H4 (cell line): Measurements from ENCODE around the gene CLECL1. TPM values are rescaled to one million over a fixed set of nuclear protein-coding genes. Genes with fewer than 3 reads are reported as not detected.
"Not testable (repeated sequence)": the region's sequence is repeated elsewhere in the genome, so short reads cannot be mapped to it uniquely, and the experiment has no call there.

Experiments
- DNase-seq: peaks from one replicate; pipeline ENCODE4 v3.0.0-alpha.2; 2015; ENCODE audit warnings: low spot score
- total RNA-seq: library from RNA; depleted of rRNA; stranded (reverse); fragments of >200 nt; shearing (Covaris generic); gene quantifications from 2 replicates; pipeline ENCODE4 v1.2.3, GENCODE V29; 2014

CLECL1 gene
- total RNA-seq, 1 experiment from 2014 or later: not detected

DNA sequence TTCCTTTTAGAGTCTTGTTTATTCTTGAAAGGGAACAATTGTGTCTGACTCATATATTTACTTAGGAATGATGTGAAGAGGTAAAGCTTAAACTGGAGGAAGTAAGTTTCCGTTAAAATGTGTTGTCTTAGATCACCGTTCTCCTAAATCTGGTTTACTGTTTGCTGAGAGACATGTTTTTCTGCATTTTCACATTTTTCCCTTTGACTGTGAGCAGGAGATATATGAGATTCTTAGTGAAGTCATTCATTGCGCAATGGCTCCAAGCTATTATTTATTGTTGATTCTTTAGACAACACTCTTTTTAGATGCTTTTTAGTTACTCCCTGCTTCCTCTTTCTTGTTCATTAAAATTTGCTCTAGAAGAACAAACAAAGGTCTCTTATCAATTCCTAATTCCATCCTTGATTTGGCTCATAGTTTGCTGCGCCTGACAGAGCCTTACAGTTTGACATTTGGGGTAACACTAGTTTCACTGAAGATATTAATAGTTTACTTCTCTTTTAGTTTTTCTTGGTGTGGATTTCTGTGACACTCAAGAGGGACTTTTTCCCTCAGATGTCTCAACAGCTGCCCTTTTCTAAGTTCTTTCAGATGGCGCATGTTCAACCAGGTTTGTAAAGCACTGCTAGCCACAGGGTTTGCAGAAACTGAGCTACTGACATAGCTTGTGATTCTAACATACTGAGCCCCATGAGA, 11.4 kb downstream of the CLECL1 start:
- peak; percentile 76 for DNase-seq

DNA sequence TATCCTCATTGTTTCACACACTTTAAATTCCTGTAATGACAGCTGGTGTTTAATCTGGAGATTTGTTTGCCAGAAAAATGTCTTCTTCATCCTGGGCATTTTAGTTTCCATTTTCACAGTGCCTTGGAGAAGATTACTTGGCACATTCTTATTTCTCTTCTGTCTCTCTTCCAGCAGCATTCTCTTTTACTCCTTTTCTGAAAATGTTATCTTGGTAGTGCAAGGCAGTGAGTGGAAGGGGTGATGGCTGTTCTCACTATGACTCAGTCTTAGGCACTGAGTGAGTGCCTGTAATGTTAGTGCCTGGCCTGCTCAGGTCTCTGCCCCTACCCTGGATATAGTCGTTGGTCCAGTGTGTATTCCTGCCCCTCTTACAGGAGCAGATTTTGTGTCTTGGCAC, 13.1 kb downstream of the CLECL1 start:
- no peak for DNase-seq

DNA sequence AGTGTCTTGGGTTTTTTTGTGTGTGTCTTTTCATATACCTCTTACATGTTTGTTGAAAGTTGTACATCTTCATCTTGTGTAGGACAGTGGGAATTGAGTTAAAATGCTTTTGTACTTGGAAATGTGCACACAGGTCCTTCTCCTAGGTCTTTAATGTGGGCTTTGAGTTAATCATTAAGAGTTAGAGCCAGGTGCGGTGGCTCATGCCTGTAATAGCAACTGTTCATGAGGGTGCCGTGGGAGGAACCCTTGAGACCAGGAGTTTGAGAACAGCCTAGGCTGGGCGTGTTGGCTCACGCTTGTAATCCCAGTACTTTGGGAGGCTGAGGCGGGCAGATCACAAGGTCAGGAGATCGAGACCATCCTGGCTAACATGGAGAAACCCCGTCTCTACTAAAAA, 13.9 kb downstream of the CLECL1 start:
- DNase-seq: no peak

DNA sequence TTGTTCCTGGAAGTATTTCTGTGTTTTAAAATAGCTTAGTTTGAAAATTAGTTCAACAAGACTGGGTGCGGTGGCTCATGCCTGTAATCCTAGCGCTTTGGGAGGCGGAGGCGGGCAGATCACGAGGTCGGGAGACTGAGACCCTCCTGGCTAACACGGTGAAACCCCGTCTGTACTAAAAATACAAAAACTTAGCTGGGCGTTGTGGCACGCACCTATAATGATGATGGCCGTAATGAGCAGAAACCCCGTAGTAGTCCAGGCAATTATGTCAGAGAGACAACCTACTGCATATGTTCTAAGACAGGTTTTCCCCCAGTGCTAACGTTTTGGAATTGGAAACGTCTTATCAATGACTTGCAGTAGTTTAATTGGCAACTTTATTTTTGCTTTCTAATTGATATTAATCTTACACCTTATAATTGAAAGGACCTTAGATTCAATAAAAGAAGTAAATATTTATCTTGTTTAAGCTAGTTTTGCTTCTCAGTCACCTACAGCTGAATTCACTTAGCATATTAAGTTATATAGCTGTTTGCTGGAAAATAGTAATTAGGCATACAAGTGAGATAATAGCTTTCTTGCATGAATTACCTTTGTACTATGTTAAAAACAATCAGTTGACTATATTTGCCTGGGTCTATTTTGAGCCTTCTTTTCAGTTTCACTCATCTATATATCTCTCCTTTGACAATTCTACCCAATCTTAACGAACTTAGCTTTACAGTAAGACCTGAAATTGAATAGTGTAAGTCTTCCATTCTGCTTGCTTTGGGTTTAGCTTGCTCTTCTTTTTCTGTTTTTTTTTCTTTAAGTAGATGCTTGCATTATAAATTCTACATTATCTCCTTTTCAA, 15.6 kb downstream of the CLECL1 start:
- DNase-seq: no peak

DNA sequence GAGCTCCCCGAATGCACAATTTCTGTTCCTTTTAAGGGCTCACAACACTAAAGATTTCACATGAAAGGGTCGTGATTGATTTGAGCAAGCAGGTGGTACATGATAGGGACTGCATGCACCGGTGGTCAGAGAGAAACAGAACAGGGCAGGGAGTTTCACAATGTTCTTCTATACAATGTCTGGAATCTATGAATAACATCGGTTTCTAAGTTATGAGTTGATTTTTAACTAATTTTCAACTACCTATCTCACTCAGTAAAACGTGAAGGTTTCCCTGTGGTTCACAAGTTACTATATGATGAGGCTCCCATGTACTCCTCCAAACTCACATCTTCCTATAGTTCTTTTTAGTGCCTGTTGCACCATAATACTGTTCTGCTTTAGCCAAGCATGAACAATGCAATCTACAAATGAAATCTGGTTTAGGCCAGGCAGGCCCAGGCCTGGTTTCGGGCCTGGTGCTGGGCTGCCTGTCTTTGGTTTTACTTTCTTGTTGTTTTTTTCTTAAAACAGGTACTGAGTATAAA, 19.8 kb downstream of the CLECL1 start:
- not testable (repeated sequence) for DNase-seq

DNA sequence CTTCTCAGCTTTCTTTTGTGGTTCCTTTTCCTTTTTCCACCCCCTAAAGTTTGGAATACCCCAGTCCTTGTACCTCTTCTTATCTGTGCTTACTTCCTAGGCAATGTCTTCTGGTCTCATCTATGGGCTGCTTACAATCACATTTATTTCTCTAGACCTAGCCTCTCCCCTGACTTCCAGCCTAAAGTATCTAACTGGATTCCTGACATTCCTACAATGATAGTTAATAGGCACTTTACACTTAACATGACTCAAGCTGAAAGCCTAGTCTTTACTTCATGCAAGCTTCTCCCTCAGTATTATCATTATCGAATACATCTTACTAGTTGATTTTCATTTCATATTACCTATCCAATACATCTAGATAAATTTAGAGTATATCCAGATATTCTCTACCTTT, 21.2 kb downstream of the CLECL1 start:
- DNase-seq: no peak

DNA sequence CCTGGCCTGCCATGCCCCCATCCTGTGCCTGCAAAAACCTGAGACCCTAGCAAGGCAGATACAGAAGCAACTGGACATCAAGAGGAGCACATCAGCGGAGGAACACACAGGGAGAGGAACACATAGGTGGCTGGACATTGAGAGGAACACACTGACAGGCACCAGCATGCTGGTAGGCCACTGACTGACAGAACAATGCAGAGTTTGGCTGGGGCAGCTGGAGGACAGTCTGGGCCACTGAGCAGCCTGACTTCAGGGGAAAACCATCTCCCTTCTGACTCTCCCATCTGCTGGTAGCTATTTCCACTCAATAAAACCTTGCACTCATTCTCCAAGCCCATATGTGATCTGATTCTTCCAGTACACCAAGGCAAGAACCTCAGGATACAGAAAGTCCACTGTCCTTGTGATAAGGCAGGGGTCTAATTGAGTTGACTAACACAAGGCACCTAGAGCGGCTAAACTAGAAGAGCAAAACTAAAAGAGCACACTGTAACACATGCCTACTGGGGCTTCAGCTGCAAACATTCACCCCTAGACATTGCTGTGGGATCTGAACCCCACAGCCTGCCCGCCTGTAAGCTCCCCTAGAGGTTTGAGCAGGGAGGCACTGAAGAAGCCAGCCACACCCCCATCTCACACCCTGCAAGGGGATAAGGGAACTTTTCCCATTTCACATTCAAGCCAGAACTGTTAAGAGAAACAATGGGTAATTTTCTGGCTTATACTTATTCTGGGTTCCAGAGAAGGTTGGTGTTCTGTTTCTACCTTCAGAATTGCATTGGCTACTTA, 22.1 kb downstream of the CLECL1 start:
- DNase-seq: no peak

DNA sequence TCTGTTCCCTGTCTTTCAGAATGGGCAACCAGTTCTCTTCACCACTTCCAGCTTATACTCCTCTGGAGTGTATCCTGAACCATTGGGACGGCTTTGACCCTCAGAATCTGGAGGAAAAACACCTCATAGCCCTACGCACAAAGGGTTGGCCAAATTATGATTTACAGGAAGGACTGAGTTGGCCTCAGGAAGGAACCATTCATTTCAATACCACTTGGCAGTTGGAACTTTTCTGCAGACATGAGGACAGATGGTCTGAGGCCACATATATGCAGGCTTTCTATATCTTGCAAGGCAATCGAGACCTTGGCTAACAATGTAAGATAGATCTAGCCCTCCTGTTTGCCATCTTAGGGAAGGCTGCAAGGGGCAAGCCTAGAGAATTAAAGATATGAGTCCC, 24.0 kb downstream of the CLECL1 start:
- DNase-seq: no peak

DNA sequence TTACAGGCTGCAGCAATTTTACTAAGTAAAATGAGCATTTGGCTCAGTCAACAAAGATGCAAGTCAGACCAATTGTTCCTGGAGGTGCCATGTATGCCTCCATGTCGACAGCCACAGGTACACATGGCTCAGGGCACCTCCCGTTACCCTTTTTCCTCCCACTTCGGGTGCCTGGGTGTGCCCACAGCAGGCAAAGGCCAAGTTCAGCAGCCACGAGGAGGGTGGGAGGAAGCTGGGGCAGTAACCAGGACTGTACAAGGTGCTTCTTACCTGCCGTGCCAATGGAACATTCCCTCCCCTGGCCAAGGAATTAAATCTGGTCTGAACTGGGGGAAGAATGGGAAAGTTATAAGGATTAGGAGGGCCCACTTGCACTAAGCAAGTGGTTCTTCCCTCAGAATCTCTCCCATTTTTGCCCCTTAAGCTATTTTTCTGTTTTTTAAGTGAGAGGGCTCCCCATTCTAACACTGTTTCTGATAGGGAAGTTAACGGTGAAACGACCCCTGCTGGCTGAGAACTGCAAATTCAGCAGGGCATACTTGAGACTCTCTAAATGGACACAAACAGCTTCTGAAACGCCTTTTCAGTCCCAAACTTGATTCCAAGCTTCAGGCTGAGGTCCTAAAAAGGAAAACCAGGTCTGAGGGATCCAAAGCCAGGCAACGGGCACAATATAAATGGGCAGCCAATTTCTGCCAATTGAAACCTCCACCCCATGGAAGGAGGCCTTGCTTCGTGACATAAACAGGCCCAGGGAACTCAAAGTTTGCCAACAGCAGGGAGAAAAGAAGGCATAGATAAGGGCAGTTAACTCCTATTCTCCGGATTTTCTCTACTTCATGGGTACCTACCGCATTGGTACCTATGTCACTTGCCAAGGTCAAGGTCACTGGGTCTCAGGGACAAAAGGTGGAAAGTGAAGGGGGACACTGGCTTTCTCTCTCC, 24.8 kb downstream of the CLECL1 start:
- DNase-seq: peak; percentile 50

DNA sequence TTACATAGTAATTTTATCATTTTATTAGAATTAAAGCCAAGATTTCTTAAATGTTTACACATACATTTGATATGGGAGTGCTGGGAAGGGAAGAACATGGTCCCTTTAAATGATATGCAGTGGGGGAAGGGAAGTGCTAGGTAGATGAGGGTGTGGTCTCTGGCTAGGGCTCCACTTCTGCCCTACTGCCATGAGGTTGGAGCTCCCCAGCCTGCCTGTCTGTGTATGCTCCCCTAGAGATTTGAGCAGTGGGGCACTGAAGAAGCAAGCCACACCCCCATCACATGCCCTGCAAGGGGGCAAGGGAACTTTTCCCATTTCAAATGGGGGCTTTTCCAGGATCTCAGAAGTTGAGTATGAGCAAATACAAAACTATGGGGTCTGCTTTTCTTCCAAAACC, 25.5 kb downstream of the CLECL1 start:
- DNase-seq: no peak

DNA sequence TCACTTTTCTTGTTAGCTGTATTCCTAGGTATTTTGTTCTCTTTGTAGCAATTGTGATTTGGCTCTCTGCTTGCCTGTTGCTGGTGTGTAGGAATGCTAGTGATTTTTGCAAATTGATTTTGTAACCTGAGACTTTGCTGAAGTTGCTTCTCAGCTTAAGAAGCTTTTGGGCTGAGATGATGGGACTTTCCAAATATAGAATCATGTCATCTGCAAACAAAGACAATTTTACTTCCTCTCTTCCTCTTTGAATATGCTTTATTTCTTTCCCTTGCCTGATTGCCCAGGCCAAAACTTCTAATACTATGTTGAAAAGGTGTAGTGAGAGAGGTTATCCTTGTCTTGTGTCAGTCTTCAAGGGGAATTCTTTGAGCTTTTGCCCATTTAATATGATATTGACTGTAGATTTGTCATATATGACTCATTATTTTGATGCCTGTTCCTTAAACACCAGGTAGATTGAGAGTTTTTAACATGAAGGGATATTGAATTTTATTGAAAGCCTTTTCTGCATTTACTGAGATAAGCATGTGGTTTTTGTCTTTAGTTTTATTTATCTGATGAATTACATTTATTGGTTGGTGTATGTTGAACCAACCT, 26.7 kb downstream of the CLECL1 start:
- no peak for DNase-seq

DNA sequence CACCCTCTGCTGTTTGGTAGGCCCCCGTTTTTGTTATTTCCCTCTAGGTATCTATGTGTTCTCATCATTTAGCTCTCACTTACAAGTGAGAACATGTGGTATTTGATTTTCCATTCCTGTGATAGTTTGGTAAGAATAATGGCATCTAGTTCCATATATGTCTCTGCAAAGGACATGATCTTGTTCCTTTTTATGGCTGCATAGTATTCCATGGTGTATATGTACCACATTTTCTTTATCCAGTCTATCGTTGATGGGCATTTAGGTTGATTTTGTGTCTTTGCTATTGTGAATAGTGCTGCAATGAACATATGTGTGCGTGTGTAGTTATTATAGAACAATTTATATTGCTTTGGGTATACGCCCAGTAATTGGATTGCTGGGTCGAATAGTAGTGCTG, 28.3 kb downstream of the CLECL1 start:
- not testable (repeated sequence) for DNase-seq

DNA sequence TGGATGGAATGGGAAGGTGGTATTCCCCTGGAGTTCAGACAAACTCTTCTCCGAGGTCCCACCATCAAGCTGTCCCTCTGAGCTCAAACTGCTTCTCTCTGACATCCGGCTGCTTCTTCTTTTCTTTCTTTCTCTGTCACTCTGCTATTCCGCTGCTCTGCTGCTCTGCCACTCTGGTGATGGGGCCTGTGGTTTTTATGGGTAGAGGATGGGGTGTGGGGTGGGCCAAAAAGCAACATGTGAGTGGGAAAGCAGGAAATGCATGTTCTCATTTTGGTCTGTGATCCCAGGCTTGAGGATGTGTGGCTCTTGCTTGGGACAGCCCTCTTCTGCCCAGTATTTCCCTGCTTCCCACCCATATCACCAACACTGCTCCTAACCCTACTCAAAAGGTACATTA, 30.6 kb downstream of the CLECL1 start:
- DNase-seq: no peak

DNA sequence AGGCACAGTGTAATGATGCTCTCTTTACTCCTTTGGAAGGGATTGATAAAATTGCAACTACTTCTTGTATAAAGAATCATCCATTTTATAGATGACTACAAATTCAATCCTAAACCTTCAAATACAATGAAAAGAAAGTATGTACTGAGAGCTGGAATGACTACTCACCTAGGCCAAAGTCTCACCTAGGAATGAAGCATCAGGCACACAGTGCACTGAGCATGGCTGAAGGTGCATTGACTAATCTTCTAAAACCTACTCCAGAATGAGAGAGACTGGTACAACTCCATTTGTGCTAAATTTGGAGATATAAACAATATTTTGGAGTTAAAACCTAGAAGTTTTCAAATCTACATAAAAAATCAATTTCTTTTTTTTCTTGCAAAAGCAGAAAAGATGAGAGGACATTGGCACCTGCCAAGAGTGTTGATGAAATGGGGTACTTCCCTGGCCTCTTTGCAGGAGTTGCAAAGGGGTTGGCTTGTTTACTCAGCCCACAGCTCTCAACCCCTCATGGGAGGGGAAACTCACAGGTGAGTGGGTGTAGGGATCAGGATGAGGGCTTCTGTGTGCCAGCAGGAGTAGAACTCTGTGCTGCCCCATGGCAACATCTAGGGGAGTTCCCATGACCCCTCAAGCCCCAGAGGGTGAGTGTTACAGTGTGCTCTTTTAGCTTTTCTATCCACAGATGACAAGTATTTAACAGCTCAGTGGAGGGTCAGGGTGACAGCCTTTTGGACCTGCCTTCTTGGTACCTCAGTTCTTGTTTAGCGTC, 31.3 kb downstream of the CLECL1 start:
- DNase-seq: no peak

DNA sequence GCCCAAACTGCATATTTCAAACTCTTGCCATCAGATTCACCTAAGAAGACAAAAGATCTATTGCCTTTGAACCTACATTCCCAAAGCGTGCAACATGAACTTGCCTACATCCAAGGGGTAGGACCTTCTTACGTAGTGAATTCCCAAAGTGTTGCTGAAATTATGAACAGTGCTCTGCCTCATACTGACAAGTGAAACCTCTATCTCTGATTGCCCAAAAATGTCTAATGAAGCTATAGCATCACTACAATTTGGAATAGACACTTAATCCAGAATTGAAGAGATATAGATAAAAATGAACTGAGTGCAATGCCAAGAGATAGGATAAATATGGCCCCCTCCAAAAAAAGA, 32.3 kb downstream of the CLECL1 start:
- no peak for DNase-seq

DNA sequence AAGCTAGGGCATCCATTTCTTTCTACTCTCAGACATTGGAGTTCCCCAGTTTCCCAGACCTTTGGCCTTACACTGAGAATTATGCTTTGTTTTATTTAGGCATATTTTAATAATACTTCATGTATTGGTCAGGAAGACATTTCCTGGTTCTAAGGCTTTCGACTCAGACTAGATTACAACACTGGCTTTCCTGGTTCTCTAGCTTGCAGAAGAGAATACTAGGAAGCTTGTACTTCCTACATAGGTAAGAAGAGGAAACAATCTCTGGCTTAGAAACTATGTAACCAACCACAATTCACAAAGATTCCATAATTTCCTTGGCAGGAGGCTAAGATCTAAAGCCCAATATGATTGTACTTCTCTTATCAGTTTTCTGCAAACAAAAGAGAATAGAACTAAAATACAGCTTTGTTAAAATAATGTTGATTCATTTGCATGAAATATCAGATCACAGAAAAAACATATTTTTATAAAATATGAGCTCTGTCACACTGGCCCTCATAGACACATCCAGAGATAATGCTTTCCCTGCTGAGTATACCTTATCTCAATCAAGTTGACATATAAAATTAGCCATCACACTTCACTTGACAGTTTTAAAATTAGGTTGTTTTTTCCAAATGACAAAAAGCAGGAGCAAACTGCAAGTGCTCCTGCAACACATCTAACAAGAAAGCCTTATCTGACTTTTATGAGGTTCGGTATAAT, 32.8 kb downstream of the CLECL1 start:
- no peak for DNase-seq

DNA sequence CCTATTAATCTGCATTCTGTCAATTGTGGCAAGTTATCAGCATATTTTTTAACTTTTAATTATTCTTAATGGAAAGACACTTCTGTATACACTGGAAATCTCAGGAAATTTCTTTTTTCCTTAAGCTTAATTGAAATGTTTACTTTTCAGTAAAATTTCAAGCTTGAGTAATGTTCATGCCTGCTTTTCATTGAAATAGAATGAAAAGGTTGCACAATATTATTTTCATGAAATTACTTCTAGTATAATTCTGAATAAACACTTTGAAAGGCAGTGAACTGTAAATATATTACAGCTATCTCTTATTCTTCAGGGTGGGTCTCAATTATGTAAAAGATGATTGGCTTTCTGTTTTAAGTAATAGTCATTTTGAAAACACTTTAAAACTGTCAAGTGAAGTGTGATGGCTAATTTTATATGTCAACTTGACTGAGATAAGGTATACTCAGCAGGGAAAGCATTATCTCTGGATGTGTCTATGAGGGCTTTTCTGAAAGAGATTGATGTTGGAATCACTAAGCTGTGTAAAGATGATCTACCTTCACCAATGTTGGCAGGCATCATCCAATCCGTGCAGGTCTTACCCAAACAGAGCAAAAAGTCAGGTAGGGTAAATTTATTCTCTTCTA, 33.5 kb downstream of the CLECL1 start:
- DNase-seq: no peak

DNA sequence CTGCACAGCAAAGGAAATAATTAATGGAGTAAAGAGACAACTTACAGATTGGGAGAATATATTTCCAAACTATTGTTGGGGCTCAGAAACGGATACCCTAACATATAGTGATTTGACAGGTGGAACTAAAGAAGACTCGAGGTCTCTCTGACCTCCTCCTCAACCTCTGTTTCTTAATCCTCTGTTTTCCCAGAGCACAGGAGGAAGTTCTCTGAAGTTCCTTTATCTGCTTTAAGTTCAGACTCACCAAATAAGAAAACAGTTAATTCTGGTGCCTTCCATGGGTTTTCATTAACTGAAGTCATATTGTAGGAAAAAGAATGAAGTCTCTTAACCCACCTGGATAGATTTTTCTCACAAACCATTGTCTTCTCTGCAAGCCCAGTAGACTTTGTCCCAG, 34.2 kb downstream of the CLECL1 start:
- no peak for DNase-seq

DNA sequence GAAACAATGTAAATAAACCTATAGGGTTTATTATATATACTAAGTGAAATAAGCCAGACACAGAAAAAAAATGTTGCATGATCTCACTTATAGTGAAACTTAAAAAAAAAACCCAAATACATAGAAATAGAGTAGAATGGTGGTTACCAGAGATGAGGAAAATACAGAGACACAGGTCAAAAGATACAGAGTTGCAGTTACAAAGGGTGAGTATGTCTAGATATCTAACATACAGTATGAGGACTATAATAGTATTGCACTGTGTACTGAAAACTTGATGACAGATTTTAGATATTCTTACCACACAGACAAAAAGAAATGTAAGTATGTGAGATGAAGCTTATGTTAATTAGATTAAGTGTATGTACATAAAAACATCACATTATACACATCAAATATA, 35.3 kb downstream of the CLECL1 start:
- DNase-seq: no peak
